Liver (tissue), 3 donors: ENCODE measurements around the gene TRIM41.

ENCODE experiments used
- GABPA ChIP-seq, 2 donors: IDR thresholded peaks in 1 of 2; conservative IDR thresholded peaks in 1 of 2; 2 replicates each; pipeline ENCODE4 v1.6.1; 2016; ENCODE audit warnings: antibody characterized with exemption in 2 of 2, mild to moderate bottlenecking in 1 of 2, moderate library complexity in 1 of 2
- HNF4A ChIP-seq, 2 donors: conservative IDR thresholded peaks; 2 replicates each; pipeline ENCODE4 v1.6.1; 2016; ENCODE audit warnings: antibody characterized with exemption in 2 of 2, mild to moderate bottlenecking in 2 of 2
- TF ChIP-seq, protein P1 (sequence below): fragments of 150-350 bp; IDR thresholded peaks from 2 replicates; pipeline ENCODE4 v1.5.1; 2017; ENCODE audit warnings: improper control_type of control experiment, low read depth, low read length; ENCODE audit not compliant: missing input control
- TF ChIP-seq, protein P2 (sequence below): IDR thresholded peaks from 2 replicates; pipeline ENCODE4 v1.6.1; 2016; ENCODE audit warnings: antibody characterized with exemption
- TF ChIP-seq, protein P3 (sequence below): IDR thresholded peaks from 2 replicates; pipeline ENCODE4 v1.6.1; 2016; ENCODE audit warnings: antibody characterized with exemption, mild to moderate bottlenecking
- donor health status: healthy.
- donor health status: healthy.

DNA sequence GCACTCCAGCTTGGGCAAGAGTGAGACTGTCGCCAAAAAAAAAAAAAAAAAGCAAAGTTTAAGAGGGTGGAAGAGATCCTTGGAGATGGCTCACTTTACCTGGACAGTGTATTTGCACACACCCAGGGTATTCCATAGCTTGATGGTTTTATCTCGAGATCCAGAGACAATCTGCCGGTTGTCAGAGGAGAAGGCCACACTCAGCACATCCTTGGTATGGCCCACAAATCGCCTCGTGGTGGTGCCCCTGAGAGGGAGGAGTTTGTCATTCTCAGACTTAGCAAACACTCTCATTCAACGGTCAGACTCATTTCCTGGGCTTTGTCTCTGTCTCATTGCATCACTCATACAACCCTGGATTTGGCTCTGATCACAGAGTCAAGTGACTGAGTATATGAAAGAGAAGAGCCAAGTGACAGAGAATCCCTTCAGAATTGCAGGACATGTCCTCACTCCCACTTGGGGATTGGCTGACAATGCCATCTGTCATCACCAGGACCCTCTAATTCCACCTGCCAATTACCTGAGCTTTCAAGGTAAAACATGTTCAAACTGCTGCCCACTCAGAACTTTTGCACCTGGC lies 18.4 kb downstream of the TRIM41 start:
- TF ChIP-seq, protein P1, sequence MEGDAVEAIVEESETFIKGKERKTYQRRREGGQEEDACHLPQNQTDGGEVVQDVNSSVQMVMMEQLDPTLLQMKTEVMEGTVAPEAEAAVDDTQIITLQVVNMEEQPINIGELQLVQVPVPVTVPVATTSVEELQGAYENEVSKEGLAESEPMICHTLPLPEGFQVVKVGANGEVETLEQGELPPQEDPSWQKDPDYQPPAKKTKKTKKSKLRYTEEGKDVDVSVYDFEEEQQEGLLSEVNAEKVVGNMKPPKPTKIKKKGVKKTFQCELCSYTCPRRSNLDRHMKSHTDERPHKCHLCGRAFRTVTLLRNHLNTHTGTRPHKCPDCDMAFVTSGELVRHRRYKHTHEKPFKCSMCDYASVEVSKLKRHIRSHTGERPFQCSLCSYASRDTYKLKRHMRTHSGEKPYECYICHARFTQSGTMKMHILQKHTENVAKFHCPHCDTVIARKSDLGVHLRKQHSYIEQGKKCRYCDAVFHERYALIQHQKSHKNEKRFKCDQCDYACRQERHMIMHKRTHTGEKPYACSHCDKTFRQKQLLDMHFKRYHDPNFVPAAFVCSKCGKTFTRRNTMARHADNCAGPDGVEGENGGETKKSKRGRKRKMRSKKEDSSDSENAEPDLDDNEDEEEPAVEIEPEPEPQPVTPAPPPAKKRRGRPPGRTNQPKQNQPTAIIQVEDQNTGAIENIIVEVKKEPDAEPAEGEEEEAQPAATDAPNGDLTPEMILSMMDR, result no peak
- TF ChIP-seq HNF4A (conservative IDR thresholded peaks at IDR 0.05) (no peak), GABPA (IDR thresholded peaks at IDR 0.05 in 1 of 2, conservative IDR thresholded peaks at IDR 0.05 in 1 of 2) (peak in 1 of 2 donors; percentile 30)
- TF ChIP-seq, protein P2, sequence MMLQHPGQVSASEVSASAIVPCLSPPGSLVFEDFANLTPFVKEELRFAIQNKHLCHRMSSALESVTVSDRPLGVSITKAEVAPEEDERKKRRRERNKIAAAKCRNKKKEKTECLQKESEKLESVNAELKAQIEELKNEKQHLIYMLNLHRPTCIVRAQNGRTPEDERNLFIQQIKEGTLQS, result peak; percentile 28
- TF ChIP-seq, protein P3, sequence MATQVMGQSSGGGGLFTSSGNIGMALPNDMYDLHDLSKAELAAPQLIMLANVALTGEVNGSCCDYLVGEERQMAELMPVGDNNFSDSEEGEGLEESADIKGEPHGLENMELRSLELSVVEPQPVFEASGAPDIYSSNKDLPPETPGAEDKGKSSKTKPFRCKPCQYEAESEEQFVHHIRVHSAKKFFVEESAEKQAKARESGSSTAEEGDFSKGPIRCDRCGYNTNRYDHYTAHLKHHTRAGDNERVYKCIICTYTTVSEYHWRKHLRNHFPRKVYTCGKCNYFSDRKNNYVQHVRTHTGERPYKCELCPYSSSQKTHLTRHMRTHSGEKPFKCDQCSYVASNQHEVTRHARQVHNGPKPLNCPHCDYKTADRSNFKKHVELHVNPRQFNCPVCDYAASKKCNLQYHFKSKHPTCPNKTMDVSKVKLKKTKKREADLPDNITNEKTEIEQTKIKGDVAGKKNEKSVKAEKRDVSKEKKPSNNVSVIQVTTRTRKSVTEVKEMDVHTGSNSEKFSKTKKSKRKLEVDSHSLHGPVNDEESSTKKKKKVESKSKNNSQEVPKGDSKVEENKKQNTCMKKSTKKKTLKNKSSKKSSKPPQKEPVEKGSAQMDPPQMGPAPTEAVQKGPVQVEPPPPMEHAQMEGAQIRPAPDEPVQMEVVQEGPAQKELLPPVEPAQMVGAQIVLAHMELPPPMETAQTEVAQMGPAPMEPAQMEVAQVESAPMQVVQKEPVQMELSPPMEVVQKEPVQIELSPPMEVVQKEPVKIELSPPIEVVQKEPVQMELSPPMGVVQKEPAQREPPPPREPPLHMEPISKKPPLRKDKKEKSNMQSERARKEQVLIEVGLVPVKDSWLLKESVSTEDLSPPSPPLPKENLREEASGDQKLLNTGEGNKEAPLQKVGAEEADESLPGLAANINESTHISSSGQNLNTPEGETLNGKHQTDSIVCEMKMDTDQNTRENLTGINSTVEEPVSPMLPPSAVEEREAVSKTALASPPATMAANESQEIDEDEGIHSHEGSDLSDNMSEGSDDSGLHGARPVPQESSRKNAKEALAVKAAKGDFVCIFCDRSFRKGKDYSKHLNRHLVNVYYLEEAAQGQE, result no peak
